Stimulated activated memory B cell treated with anti-CD40 and anti-IgM and Interleukin-4, amounts not matched to agents 10 μg/mL and 1 μg/mL and 100 μg/mL, for 72 hours (primary cell): ENCODE data around the gene RARRES2.
"Not testable (repeated sequence)": the region's sequence is repeated elsewhere in the genome, so short reads cannot be mapped to it uniquely, and the experiment has no call there.

ENCODE experiments used
- ATAC-seq: fragments of 150-1000 bp; cut with Tn5 transposase; 2 replicates; pipeline ENCODE4 v1.10.0; 2021
- H3K27ac Mint-ChIP-seq: one replicate; pipeline ENCODE4 v1.8.0; 2022; ENCODE audit warnings: mild to moderate bottlenecking, mixed read lengths
- H3K27me3 Mint-ChIP-seq: one replicate; pipeline ENCODE4 v1.8.0; 2022; ENCODE audit warnings: mixed read lengths
- H3K36me3 Mint-ChIP-seq: one replicate; pipeline ENCODE4 v1.8.0; 2022; ENCODE audit warnings: mixed read lengths
- H3K4me1 Mint-ChIP-seq: one replicate; pipeline ENCODE4 v1.8.0; 2022; ENCODE audit warnings: mixed read lengths
- H3K4me3 Mint-ChIP-seq: one replicate; pipeline ENCODE4 v1.8.0; 2022; ENCODE audit warnings: mild to moderate bottlenecking, moderate library complexity, mixed read lengths
- H3K9me3 Mint-ChIP-seq: one replicate; pipeline ENCODE4 v1.8.0; 2022; ENCODE audit warnings: mixed read lengths

RARRES2 gene

GRCh38 chr7:150312649-150313366 is 28.6 kb downstream of the RARRES2 start:
- H3K4me1 Mint-ChIP-seq, H3K27ac Mint-ChIP-seq, H3K4me3 Mint-ChIP-seq, H3K27me3 Mint-ChIP-seq, ATAC-seq, H3K9me3 Mint-ChIP-seq: not testable (repeated sequence)
- H3K36me3 Mint-ChIP-seq: peaks cover 20% of the 10 kb centered on the region

GRCh38 chr7:150311711-150312110 is 29.7 kb downstream of the RARRES2 start:
- Mint-ChIP-seq H3K9me3 (peaks cover 3% of the 10 kb centered on the region), H3K4me3 (no peak overlapping the region), H3K4me1 (no peaks in the 10 kb centered on the region), H3K27ac (no peak overlapping the region), H3K36me3 (peaks cover 27% of the 10 kb centered on the region), H3K27me3 (no peaks in the 10 kb centered on the region)
- ATAC-seq: no peak

GRCh38 chr7:150311146-150311545 is 30.3 kb downstream of the RARRES2 start:
- Mint-ChIP-seq H3K9me3 (peaks cover 3% of the 10 kb centered on the region), H3K27me3 (no peaks in the 10 kb centered on the region), H3K27ac (no peak overlapping the region), H3K4me3 (no peak overlapping the region), H3K4me1 (no peaks in the 10 kb centered on the region), H3K36me3 (peaks cover 27% of the 10 kb centered on the region)
- ATAC-seq: no peak

GRCh38 chr7:150308575-150308974 is 32.9 kb downstream of the RARRES2 start:
- Mint-ChIP-seq H3K27me3 (no peaks in the 10 kb centered on the region), H3K9me3 (peaks cover 3% of the 10 kb centered on the region), H3K27ac (no peak overlapping the region), H3K4me1 (no peaks in the 10 kb centered on the region), H3K4me3 (no peak overlapping the region), H3K36me3 (peaks cover 20% of the 10 kb centered on the region)
- ATAC-seq: no peak

GRCh38 chr7:150307904-150308303 is 33.5 kb downstream of the RARRES2 start:
- Mint-ChIP-seq H3K27me3 (no peaks in the 10 kb centered on the region), H3K36me3 (peaks cover 16% of the 10 kb centered on the region), H3K27ac (no peak overlapping the region), H3K4me3 (no peak overlapping the region), H3K4me1 (no peaks in the 10 kb centered on the region), H3K9me3 (peaks cover 3% of the 10 kb centered on the region)
- ATAC-seq: no peak

- Mint-ChIP-seq H3K9me3 (peaks cover 3% of the 10 kb centered on the region), H3K27ac (no peak overlapping the region), H3K27me3 (no peaks in the 10 kb centered on the region), H3K4me1 (no peaks in the 10 kb centered on the region), H3K36me3 (peaks cover 16% of the 10 kb centered on the region), H3K4me3 (no peak overlapping the region)
- ATAC-seq: no peak
Observed at GRCh38 chr7:150307129-150307528, 34.3 kb downstream of the RARRES2 start.

- not testable (repeated sequence) for H3K27ac Mint-ChIP-seq, H3K4me1 Mint-ChIP-seq, H3K27me3 Mint-ChIP-seq, H3K4me3 Mint-ChIP-seq, ATAC-seq, H3K9me3 Mint-ChIP-seq
- peaks cover 16% of the 10 kb centered on the region for H3K36me3 Mint-ChIP-seq
Observed at GRCh38 chr7:150306377-150306776, 35.1 kb downstream of the RARRES2 start.

GRCh38 chr7:150305903-150306284 is 35.5 kb downstream of the RARRES2 start:
- not testable (repeated sequence) for H3K9me3 Mint-ChIP-seq, ATAC-seq, H3K4me1 Mint-ChIP-seq, H3K4me3 Mint-ChIP-seq, H3K27ac Mint-ChIP-seq, H3K27me3 Mint-ChIP-seq
- peaks cover 16% of the 10 kb centered on the region for H3K36me3 Mint-ChIP-seq

GRCh38 chr7:150305259-150305902 is 36.0 kb downstream of the RARRES2 start:
- peaks cover 16% of the 10 kb centered on the region for H3K36me3 Mint-ChIP-seq
- H3K4me1 Mint-ChIP-seq, ATAC-seq, H3K9me3 Mint-ChIP-seq, H3K27me3 Mint-ChIP-seq, H3K4me3 Mint-ChIP-seq, H3K27ac Mint-ChIP-seq: not testable (repeated sequence)

GRCh38 chr7:150304499-150305258 is 36.8 kb downstream of the RARRES2 start:
- H3K27ac Mint-ChIP-seq, ATAC-seq, H3K4me3 Mint-ChIP-seq, H3K27me3 Mint-ChIP-seq, H3K4me1 Mint-ChIP-seq, H3K9me3 Mint-ChIP-seq: not testable (repeated sequence)
- peaks cover 16% of the 10 kb centered on the region for H3K36me3 Mint-ChIP-seq

- not testable (repeated sequence) for H3K4me3 Mint-ChIP-seq, H3K36me3 Mint-ChIP-seq, H3K27ac Mint-ChIP-seq, H3K9me3 Mint-ChIP-seq, ATAC-seq, H3K4me1 Mint-ChIP-seq, H3K27me3 Mint-ChIP-seq
Observed at GRCh38 chr7:150302908-150303310, 38.5 kb downstream of the RARRES2 start.

- not testable (repeated sequence) for H3K27me3 Mint-ChIP-seq, H3K4me3 Mint-ChIP-seq, H3K9me3 Mint-ChIP-seq
Observed at GRCh38 chr7:150297978-150298377, 43.5 kb downstream of the RARRES2 start.

GRCh38 chr7:150296802-150297201 is 44.6 kb downstream of the RARRES2 start:
- H3K4me1 Mint-ChIP-seq, ATAC-seq, H3K9me3 Mint-ChIP-seq, H3K36me3 Mint-ChIP-seq, H3K4me3 Mint-ChIP-seq, H3K27me3 Mint-ChIP-seq, H3K27ac Mint-ChIP-seq: not testable (repeated sequence)

More at GRCh38 chr7:150297978-150298377, 43.5 kb downstream of the RARRES2 start:
- not testable (repeated sequence) for H3K36me3 Mint-ChIP-seq, ATAC-seq, H3K27ac Mint-ChIP-seq, H3K4me1 Mint-ChIP-seq

GRCh38 chr7:150295614-150296013 is 45.8 kb downstream of the RARRES2 start:
- H3K27ac Mint-ChIP-seq, H3K4me3 Mint-ChIP-seq, ATAC-seq, H3K27me3 Mint-ChIP-seq, H3K4me1 Mint-ChIP-seq, H3K36me3 Mint-ChIP-seq, H3K9me3 Mint-ChIP-seq: not testable (repeated sequence)

- not testable (repeated sequence) for H3K4me1 Mint-ChIP-seq, H3K27me3 Mint-ChIP-seq, ATAC-seq, H3K36me3 Mint-ChIP-seq, H3K9me3 Mint-ChIP-seq, H3K27ac Mint-ChIP-seq, H3K4me3 Mint-ChIP-seq
Observed at GRCh38 chr7:150295027-150295426, 46.4 kb downstream of the RARRES2 start.

- H3K27me3 Mint-ChIP-seq, ATAC-seq, H3K27ac Mint-ChIP-seq, H3K4me3 Mint-ChIP-seq, H3K9me3 Mint-ChIP-seq, H3K4me1 Mint-ChIP-seq, H3K36me3 Mint-ChIP-seq: not testable (repeated sequence)
Observed at GRCh38 chr7:150290317-150290716, 51.1 kb downstream of the RARRES2 start.
